SK-N-SH (cell line): ENCODE results near the gene AUTS2. TPM values are rescaled to one million over a fixed set of nuclear protein-coding genes. Genes with fewer than 3 reads are reported as not detected.

Source experiments
- CTCF ChIA-PET: fragments of 300-600, 350-600 bp; formaldehyde crosslinking; extraction: SDS; loops from one replicate; lab custom pipeline; 2021; lab: Yijun Ruan, JAX
- POLR2A ChIA-PET: fragments of 350-600 bp; sonication (Branson Sonifier 250); formaldehyde crosslinking; extraction: SDS; loops from one replicate; lab custom pipeline; 2020; ENCODE audit warnings: antibody characterized with exemption, inconsistent platforms; lab: Yijun Ruan, JAX
- DNase-seq: peaks from one replicate; pipeline ENCODE4 v3.0.0; 2012
- H2AFZ ChIP-seq: fragments of 200-600 bp; sonication (generic); 2 replicates; pipeline ENCODE4 v1.8.1; 2016; ENCODE audit warnings: antibody characterized with exemption, mild to moderate bottlenecking, low read depth
- H3F3A ChIP-seq: fragments of 200-600 bp; sonication (generic); replicated peaks from 2 replicates; pipeline ENCODE3; 2016; ENCODE audit warnings: antibody characterized with exemption, mild to moderate bottlenecking; ENCODE audit not compliant: insufficient read depth
- H3K27ac ChIP-seq, 2 experiments: fragments of 200-500 bp in 1 of 2; fragments of 200-600 bp in 1 of 2; sonication (Bioruptor generic) in 1 of 2; sonication (generic), shearing (Covaris generic) in 1 of 2; 2 replicates each; pipeline versions ENCODE4 v1.5.1 to v1.6.1; 2014 to 2016; ENCODE audit warnings: low read depth in 2 of 2, inconsistent platforms in 1 of 2, low read length in 1 of 2, mild to moderate bottlenecking in 1 of 2, mixed read lengths in 1 of 2
- H3K27me3 ChIP-seq: fragments of 200-600 bp; sonication (generic), shearing (Covaris generic); 2 replicates; pipeline ENCODE4 v1.6.1; 2016; ENCODE audit warnings: mixed run types; ENCODE audit not compliant: insufficient read depth
- H3K36me3 ChIP-seq, 2 experiments: fragments of 200-500 bp in 1 of 2; fragments of 200-600 bp in 1 of 2; sonication (Bioruptor generic) in 1 of 2; sonication (generic) in 1 of 2; replicated peaks in 1 of 2; 2 replicates each; pipeline versions ENCODE3 to v1.5.1; 2014 to 2016; ENCODE audit warnings: low read length in 1 of 2, mild to moderate bottlenecking in 1 of 2; ENCODE audit not compliant: insufficient read depth in 2 of 2, control insufficient read depth in 1 of 2
- H3K4me1 ChIP-seq, 2 experiments: fragments of 200-500 bp in 1 of 2; fragments of 200-600 bp in 1 of 2; sonication (Bioruptor generic) in 1 of 2; sonication (generic), shearing (Covaris generic) in 1 of 2; 2 replicates each; pipeline versions ENCODE4 v1.5.1 to v1.6.1; 2014 to 2016; ENCODE audit warnings: low read depth in 1 of 2, low read length in 1 of 2, mixed run types in 1 of 2; ENCODE audit not compliant: insufficient read depth in 2 of 2, control insufficient read depth in 1 of 2
- H3K4me2 ChIP-seq: fragments of 200-600 bp; sonication (generic), shearing (Covaris generic); 2 replicates; pipeline ENCODE4 v1.6.1; 2017; ENCODE audit warnings: mixed run types
- H3K4me3 ChIP-seq, 2 experiments: fragments of 200-500 bp in 1 of 2; fragments of 200-600 bp in 1 of 2; sonication (Bioruptor generic) in 1 of 2; sonication (generic), shearing (Covaris generic) in 1 of 2; 2 replicates each; pipeline versions ENCODE4 v1.5.1 to v1.8.1; 2014 to 2016; ENCODE audit warnings: low read depth in 2 of 2, inconsistent platforms in 1 of 2, low read length in 1 of 2, mild to moderate bottlenecking in 1 of 2, mixed read lengths in 1 of 2, moderate library complexity in 1 of 2
- H3K79me2 ChIP-seq: fragments of 200-600 bp; sonication (generic); 2 replicates; pipeline ENCODE4 v1.8.1; 2017; ENCODE audit warnings: mild to moderate bottlenecking; ENCODE audit not compliant: insufficient read depth
- H3K9ac ChIP-seq: fragments of 200-600 bp; sonication (generic); 2 replicates; pipeline ENCODE4 v1.6.1; 2017; ENCODE audit warnings: mixed run types
- H3K9me2 ChIP-seq: fragments of 200-600 bp; sonication (generic); 2 replicates; pipeline ENCODE4 v1.6.1; 2017; ENCODE audit warnings: mixed run types
- H3K9me3 ChIP-seq: fragments of 200-600 bp; sonication (generic); 2 replicates; pipeline ENCODE4 v1.6.1; 2017; ENCODE audit warnings: mixed run types, mild to moderate bottlenecking, moderate library complexity
- H4K20me1 ChIP-seq: fragments of 200-600 bp; sonication (generic); 2 replicates; pipeline ENCODE4 v1.6.1; 2017; ENCODE audit warnings: mild to moderate bottlenecking, mixed run types; ENCODE audit not compliant: insufficient read depth
- EP300 ChIP-seq, 2 experiments: IDR thresholded peaks; 2 replicates each; pipeline versions ENCODE4 v1.4.0 to v1.6.1; 2012; ENCODE audit warnings: borderline replicate concordance in 1 of 2, low read depth in 1 of 2, low read length in 1 of 2
- FOSL2 ChIP-seq: IDR thresholded peaks from 2 replicates; pipeline ENCODE4 v1.4.0; 2012; ENCODE audit warnings: low read depth, mild to moderate bottlenecking, moderate library complexity, borderline replicate concordance
- FOXM1 ChIP-seq: IDR thresholded peaks from 2 replicates; pipeline ENCODE4 v1.4.0; 2012; ENCODE audit warnings: low read depth, mild to moderate bottlenecking
- GABPA ChIP-seq: IDR thresholded peaks from 2 replicates; pipeline ENCODE4 v1.4.0; 2012; ENCODE audit warnings: low read depth, mild to moderate bottlenecking
- IRF3 ChIP-seq: fragments of 150-350 bp; IDR thresholded peaks from 2 replicates; pipeline ENCODE4 v1.6.1; 2016; ENCODE audit warnings: mild to moderate bottlenecking, low read depth, low read length
- MEF2A ChIP-seq: IDR thresholded peaks from 2 replicates; pipeline ENCODE4 v1.4.0; 2012; ENCODE audit warnings: low read depth, borderline replicate concordance
- NFIC ChIP-seq: IDR thresholded peaks from 2 replicates; pipeline ENCODE4 v1.4.0; 2012; ENCODE audit warnings: borderline replicate concordance
- RAD21 ChIP-seq: IDR thresholded peaks from 2 replicates; pipeline ENCODE4 v1.6.1; 2012; ENCODE audit warnings: mild to moderate bottlenecking, low read length
- RCOR1 ChIP-seq: fragments of 150-350 bp; IDR thresholded peaks from 2 replicates; pipeline ENCODE4 v1.6.1; 2017; ENCODE audit warnings: antibody characterized with exemption, low read length
- TCF12 ChIP-seq: IDR thresholded peaks from 2 replicates; pipeline ENCODE4 v1.4.0; 2012
- USF1 ChIP-seq: IDR thresholded peaks from 2 replicates; pipeline ENCODE4 v1.4.0; 2012; ENCODE audit warnings: low read depth, borderline replicate concordance
- ZBTB33 ChIP-seq: IDR thresholded peaks from 2 replicates; pipeline ENCODE4 v1.4.0; 2012; ENCODE audit warnings: low read depth, borderline replicate concordance
- polyA plus RNA-seq, 3 experiments: library from polyadenylated mRNA; depleted of rRNA; stranded (reverse); fragments of >200 nt; gene quantifications; 2 replicates each; pipeline ENCODE4 v1.2.3, GENCODE V29; 2012
- TF ChIP-seq, protein P1 (sequence below): fragments of 150-350 bp; IDR thresholded peaks from 2 replicates; pipeline ENCODE4 v1.6.1; 2017; ENCODE audit warnings: antibody characterized with exemption, low read length, low read depth, borderline replicate concordance

AUTS2 gene
- polyA plus RNA-seq, 1 of the 3 experiments (the other 2 are of a cell fraction), result 15.6 TPM

- Histone ChIP-seq H3K27me3 (no peaks in the 10 kb centered on the region), H3K79me2 (no peaks in the 10 kb centered on the region; the same call in 1 of the 2 replicates), H3K36me3 (peaks cover 2 to 4% of the 10 kb centered on the region in 2 experiments), H3K4me1 (peaks cover 14 to 16% of the 10 kb centered on the region in 2 experiments), H3K9me2 (no peaks in the 10 kb centered on the region), H3F3A (no peaks in the 10 kb centered on the region), H4K20me1 (no peaks in the 10 kb centered on the region; the same call in 1 of the 2 replicates), H3K4me3 (no peak overlapping the region), H2AFZ (no peak overlapping the region), H3K9ac (no peak overlapping the region), H3K9me3 (no peaks in the 10 kb centered on the region), H3K4me2 (no peak overlapping the region), H3K27ac (no peak overlapping the region; a peak in 1 of 4 replicates)
- TF ChIP-seq RAD21, result no peak
- no peak for TF ChIP-seq MEF2A
- no peak for TF ChIP-seq RCOR1
- no peak for TF ChIP-seq TCF12
- no peak for TF ChIP-seq USF1
- peak in 1 of 2 experiments; percentile 25; a peak in 1 of 4 replicates for TF ChIP-seq EP300 (IDR thresholded peaks at IDR 0.05; ENCODE audit: borderline replicate concordance in 1 of 2, low read depth in 1 of 2, low read length in 1 of 2)
- TF ChIP-seq IRF3, result no peak
- TF ChIP-seq, protein P1, sequence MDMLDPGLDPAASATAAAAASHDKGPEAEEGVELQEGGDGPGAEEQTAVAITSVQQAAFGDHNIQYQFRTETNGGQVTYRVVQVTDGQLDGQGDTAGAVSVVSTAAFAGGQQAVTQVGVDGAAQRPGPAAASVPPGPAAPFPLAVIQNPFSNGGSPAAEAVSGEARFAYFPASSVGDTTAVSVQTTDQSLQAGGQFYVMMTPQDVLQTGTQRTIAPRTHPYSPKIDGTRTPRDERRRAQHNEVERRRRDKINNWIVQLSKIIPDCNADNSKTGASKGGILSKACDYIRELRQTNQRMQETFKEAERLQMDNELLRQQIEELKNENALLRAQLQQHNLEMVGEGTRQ, result no peak
- TF ChIP-seq ZBTB33, result no peak
- no peak for TF ChIP-seq GABPA
- peak; percentile 36; the same call in 1 of the 2 replicates for TF ChIP-seq FOSL2
- TF ChIP-seq NFIC, result no peak
- TF ChIP-seq FOXM1, result 0 out of 2 replicates have a peak, but pooled peaks have one; percentile 28
- DNase-seq, result no peak
- CTCF ChIA-PET, result interaction anchor here (0.9 to 2.1 kb wide), 2 partner anchors 17 to 28 kb away, joined by 3 to 4 read pairs; no protein-coding TSS in a partner anchor
- POLR2A ChIA-PET, result no interaction called here
Observed at GRCh38 chr7:69903410-69903809, 305.1 kb downstream of the AUTS2 start.
